CD4-positive, alpha-beta T cell treated with Interferon gamma for 1 hour (primary cell): Measurements from ENCODE around the gene SPEF1.

ENCODE experiments used
- DNase-seq: peaks from one replicate; pipeline ENCODE4 v3.0.0-alpha.2; 2020

The SPEF1 gene

GRCh38 chr20:3728354-3728753, 52.9 kb downstream of the SPEF1 start:
- DNase-seq = no peak
